Measurements from ENCODE around the gene LHPP. TPM values are rescaled to one million over a fixed set of nuclear protein-coding genes. Genes with fewer than 3 reads are reported as not detected.

The LHPP gene
- total RNA-seq, 2 experiments from 2014 or later, result 15.3 to 19.6 TPM

DNA sequence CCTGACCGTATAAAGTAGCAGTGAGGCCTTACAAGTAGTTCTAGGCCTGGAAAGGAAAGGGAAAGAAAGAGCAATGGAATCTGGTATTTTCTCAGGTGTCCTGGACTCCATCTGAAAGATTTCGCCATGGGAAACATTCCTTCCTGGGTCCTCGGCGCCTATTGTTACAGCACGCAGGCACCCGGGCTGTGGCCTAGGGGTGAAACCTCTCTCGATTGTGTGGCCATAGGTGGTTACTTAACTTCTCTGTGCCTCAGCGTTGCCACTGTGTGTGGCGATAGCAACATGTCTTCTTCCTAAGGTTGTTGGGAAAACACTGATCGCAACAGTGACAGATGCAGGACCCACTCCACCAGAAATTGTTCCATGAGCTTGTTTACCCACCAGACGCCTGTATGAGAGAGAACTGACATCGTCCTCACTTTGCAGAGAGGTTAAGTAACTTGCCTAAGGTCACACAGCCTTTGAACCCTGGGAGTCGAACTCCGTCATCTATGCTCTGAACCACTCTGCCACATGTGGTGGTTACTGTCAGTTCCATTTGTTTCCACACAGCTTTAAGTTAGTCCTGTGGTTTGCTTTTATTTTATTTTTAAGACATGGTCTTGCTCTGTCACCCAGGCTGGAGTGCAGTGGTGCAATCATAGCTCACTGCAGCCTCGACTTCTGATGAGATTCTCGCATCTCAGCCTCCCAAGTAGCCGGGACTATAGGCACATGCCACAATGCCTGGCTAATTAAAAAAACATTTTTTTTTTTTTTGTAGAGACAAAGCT is 73.4 kb downstream of the LHPP start:
- H3K27me3 ChIP-seq (ENCODE audit: control insufficient read depth in 1 of 2, insufficient read depth in 2 of 2, low read length in 2 of 2), result no peaks in the 10 kb centered on the region
- peaks cover 9% of the 10 kb centered on the region for H3K4me1 Mint-ChIP-seq (ENCODE audit: low read depth)
- H3K27ac ChIP-seq (ENCODE audit: low read depth in 1 of 2, low read length in 2 of 2), result no peak overlapping the region
- no peaks in the 10 kb centered on the region for H3K9me3 Mint-ChIP-seq
- no peaks in the 10 kb centered on the region for H3K9me3 ChIP-seq (ENCODE audit: control insufficient read depth in 1 of 2, insufficient read depth in 1 of 2, low read length in 2 of 2)
- ATAC-seq (ENCODE audit: poor library complexity), result no peak
- no peak overlapping the region for H3K4me3 ChIP-seq (ENCODE audit: low read length)
- peaks cover 18% of the 10 kb centered on the region for H3K4me1 ChIP-seq (ENCODE audit: insufficient read depth, low read length)
- CTCF ChIA-PET, result interaction anchor here (0.7 to 1.3 kb wide), 2 partner anchors 210 to 223 kb away, joined by 3 read pairs; no protein-coding TSS in a partner anchor
- no peaks in the 10 kb centered on the region for H3K36me3 Mint-ChIP-seq (ENCODE audit: low read depth)
- H3K4me3 Mint-ChIP-seq, result no peak overlapping the region
- no peak for DNase-seq
- no peak for TF ChIP-seq CTCF (IDR thresholded peaks at IDR 0.05)
- POLR2A ChIA-PET, result interaction anchor here (1.8 to 2.5 kb wide), 2 partner anchors 206 to 211 kb away, joined by 9 to 13 read pairs; no protein-coding TSS in a partner anchor
- intact Hi-C loops (cut with DNase I, micrococcal nuclease), result loop anchor here (5.0 to 10.0 kb wide), 3 partner anchors 92 to 527 kb away; no protein-coding TSS in a partner anchor
- no peaks in the 10 kb centered on the region for H3K27me3 Mint-ChIP-seq
- H3K27ac Mint-ChIP-seq, result no peak overlapping the region
- no peaks in the 10 kb centered on the region for H3K36me3 ChIP-seq (ENCODE audit: insufficient read depth, low read length)

DNA sequence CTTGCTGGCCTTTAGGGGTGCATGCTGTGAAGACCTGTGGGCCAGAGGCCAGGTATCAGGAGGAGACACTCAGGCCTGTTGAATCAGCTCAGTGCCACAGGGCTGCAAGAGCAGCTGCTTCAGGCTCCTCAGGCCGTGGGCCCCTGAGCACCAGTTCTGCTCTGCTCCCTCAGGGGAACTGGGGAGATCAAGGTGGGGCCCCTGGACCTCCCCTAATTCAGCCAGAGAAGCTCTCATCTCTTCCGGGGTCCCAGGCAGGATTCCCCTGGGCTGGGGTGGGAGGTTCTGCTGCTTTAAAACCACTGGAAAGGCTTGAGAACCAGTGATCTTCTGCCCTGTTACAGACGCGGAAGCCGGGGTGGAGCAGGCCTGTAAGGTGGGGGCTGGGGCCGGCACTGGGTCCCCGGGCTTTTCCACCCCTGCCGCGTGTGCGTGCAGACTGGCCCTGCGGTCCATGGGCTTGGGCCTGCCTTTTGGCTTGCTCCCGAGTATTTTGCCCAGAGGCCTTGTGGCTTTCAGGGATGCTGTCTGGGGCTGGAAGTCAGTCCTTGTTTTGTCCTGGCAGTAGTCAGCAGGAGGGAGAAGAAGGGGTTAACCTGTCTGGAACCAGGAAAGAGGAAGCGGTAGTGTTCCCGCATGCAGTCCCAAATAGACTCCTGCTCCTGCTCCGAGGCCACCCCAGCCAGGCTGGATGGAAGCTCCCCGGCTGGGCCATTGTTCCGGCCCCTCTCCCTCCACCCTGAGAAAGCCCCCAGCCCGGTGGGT is 74.3 kb downstream of the LHPP start:
- Mint-ChIP-seq H3K27me3 (no peaks in the 10 kb centered on the region), H3K4me3 (no peak overlapping the region), H3K27ac (no peak overlapping the region), H3K4me1 (ENCODE audit: low read depth) (peaks cover 4% of the 10 kb centered on the region), H3K9me3 (no peaks in the 10 kb centered on the region), H3K36me3 (ENCODE audit: low read depth) (no peaks in the 10 kb centered on the region)
- H3K27ac ChIP-seq (ENCODE audit: low read depth in 1 of 2, low read length in 2 of 2), result no peak overlapping the region
- H3K4me3 ChIP-seq (ENCODE audit: low read length), result no peak overlapping the region
- no peaks in the 10 kb centered on the region for H3K27me3 ChIP-seq (ENCODE audit: control insufficient read depth in 1 of 2, insufficient read depth in 2 of 2, low read length in 2 of 2)
- POLR2A ChIA-PET, result interaction anchor here (2.5 kb wide), 1 partner anchor 205 kb away, joined by 13 read pairs; no protein-coding TSS in a partner anchor
- no peak for TF ChIP-seq CTCF (IDR thresholded peaks at IDR 0.05)
- H3K4me1 ChIP-seq (ENCODE audit: insufficient read depth, low read length), result peaks cover 17% of the 10 kb centered on the region
- no peaks in the 10 kb centered on the region for H3K36me3 ChIP-seq (ENCODE audit: insufficient read depth, low read length)
- intact Hi-C loops (cut with DNase I, micrococcal nuclease), result loop anchor here (5.0 to 10.0 kb wide), 2 partner anchors 91 to 109 kb away; no protein-coding TSS in a partner anchor
- DNase-seq (no peak), ATAC-seq (ENCODE audit: poor library complexity) (no peak)
- CTCF ChIA-PET, result interaction anchor here (0.7 kb wide), 1 partner anchor 222 kb away, joined by 3 read pairs; no protein-coding TSS in a partner anchor
- H3K9me3 ChIP-seq (ENCODE audit: control insufficient read depth in 1 of 2, insufficient read depth in 1 of 2, low read length in 2 of 2), result no peaks in the 10 kb centered on the region

DNA sequence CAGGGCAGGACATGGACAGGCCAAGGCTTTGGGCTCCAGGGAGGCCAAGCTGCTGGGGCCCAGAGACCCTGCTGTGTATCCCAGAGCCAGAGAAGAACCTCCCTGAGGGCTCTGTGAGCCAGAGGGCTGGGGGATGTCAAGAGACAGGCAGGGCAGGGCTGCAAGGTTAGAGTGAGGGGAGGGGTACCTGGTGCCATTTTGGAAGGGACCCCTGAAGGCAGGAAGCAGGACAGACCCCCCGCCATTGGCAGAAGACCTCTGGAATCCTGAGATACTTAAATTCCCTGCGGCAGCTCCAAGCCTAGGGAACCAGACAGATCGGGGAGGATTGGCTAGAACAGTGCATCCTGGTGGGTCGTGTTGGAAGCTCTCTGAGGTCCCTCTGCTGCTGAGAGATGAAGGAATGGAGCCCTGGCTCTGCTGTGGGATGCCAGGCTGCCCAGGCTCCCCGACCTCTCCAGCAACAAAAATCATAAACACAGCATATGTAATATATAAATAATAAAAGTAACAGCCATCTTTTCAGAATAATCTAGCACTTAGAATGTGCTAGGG is 75.0 kb downstream of the LHPP start:
- Mint-ChIP-seq H3K4me3 (no peak overlapping the region), H3K36me3 (ENCODE audit: low read depth) (no peaks in the 10 kb centered on the region), H3K9me3 (no peaks in the 10 kb centered on the region), H3K27ac (no peak overlapping the region), H3K4me1 (ENCODE audit: low read depth) (no peaks in the 10 kb centered on the region), H3K27me3 (no peaks in the 10 kb centered on the region)
- ATAC-seq (ENCODE audit: poor library complexity) (no peak), DNase-seq (no peak)
- Histone ChIP-seq H3K27ac (ENCODE audit: low read depth in 1 of 2, low read length in 2 of 2) (no peak overlapping the region), H3K4me3 (ENCODE audit: low read length) (no peak overlapping the region), H3K36me3 (ENCODE audit: insufficient read depth, low read length) (no peaks in the 10 kb centered on the region), H3K27me3 (ENCODE audit: control insufficient read depth in 1 of 2, insufficient read depth in 2 of 2, low read length in 2 of 2) (no peaks in the 10 kb centered on the region), H3K9me3 (ENCODE audit: control insufficient read depth in 1 of 2, insufficient read depth in 1 of 2, low read length in 2 of 2) (no peaks in the 10 kb centered on the region), H3K4me1 (ENCODE audit: insufficient read depth, low read length) (peaks cover 17% of the 10 kb centered on the region)
- ChIA-PET POLR2A (interaction anchor here (5.5 kb wide), 1 partner anchor 209 kb away, joined by 21 read pairs; the partner anchor contains the start of gene FAM53B), CTCF (no interaction called here)
- intact Hi-C loops (cut with DNase I, micrococcal nuclease), result loop anchor here (5.0 to 10.0 kb wide), 2 partner anchors 91 to 108 kb away; no protein-coding TSS in a partner anchor
- TF ChIP-seq CTCF (IDR thresholded peaks at IDR 0.05), result no peak

All from CD4-positive, alpha-beta T cell (primary cell).